VCaP (cell line): ENCODE results near the gene PAM.

Source experiments
- H3K27ac ChIP-seq: fragments of 450-650 bp; 2 replicates; pipeline ENCODE4 v1.5.1; 2017
- TF ChIP-seq, protein P1 (sequence below): fragments of 450-650 bp; conservative IDR thresholded peaks from 2 replicates; pipeline ENCODE4 v1.5.1; 2017; ENCODE audit warnings: mild to moderate bottlenecking, moderate library complexity

The PAM gene

DNA sequence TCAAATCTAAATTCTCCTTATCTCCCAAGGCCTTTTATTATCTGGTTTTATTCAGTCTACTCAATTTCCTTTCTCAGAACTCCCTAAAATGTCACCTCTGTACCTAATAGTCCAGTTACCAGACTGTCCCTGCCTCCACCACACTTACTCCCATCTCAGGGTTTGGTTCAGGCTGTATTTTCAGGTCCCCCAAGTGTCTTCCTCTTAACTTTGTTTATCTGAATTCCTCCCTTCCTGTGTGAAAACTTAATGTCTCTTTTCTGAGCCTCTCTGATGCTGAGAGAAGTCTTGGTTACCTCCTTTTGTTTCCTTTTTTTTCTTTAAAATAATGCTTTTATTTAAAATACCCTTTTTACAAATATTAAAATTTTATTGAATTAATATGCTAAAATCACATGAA is 133.4 kb downstream of the PAM start:
- TF ChIP-seq, protein P1, sequence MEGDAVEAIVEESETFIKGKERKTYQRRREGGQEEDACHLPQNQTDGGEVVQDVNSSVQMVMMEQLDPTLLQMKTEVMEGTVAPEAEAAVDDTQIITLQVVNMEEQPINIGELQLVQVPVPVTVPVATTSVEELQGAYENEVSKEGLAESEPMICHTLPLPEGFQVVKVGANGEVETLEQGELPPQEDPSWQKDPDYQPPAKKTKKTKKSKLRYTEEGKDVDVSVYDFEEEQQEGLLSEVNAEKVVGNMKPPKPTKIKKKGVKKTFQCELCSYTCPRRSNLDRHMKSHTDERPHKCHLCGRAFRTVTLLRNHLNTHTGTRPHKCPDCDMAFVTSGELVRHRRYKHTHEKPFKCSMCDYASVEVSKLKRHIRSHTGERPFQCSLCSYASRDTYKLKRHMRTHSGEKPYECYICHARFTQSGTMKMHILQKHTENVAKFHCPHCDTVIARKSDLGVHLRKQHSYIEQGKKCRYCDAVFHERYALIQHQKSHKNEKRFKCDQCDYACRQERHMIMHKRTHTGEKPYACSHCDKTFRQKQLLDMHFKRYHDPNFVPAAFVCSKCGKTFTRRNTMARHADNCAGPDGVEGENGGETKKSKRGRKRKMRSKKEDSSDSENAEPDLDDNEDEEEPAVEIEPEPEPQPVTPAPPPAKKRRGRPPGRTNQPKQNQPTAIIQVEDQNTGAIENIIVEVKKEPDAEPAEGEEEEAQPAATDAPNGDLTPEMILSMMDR: no peak
- no peak overlapping the region for H3K27ac ChIP-seq

- H3K27ac ChIP-seq: no peak overlapping the region
- TF ChIP-seq, protein P1: no peak
Measured at GRCh38 chr5:102889033-102889432, 133.9 kb downstream of the PAM start.

DNA sequence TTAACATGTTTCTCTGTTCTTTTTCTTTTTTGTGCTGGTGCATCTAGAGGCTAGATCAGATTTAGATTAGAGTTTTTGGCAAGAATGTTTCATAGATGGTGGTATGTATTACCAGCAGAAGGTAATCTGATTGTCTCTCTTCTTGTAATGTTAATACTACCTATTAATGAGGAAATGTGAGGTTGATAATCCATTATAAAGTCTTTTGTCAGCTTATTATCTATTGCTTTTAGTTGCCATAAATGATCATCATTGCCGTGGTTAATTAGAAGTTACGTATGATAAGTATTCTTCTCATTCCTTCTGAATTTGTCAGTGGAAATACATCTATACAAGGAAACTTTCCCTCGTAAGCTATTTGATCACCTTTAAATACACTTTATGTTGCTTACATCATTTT is 135.0 kb downstream of the PAM start:
- TF ChIP-seq, protein P1: no peak
- no peak overlapping the region for H3K27ac ChIP-seq

DNA sequence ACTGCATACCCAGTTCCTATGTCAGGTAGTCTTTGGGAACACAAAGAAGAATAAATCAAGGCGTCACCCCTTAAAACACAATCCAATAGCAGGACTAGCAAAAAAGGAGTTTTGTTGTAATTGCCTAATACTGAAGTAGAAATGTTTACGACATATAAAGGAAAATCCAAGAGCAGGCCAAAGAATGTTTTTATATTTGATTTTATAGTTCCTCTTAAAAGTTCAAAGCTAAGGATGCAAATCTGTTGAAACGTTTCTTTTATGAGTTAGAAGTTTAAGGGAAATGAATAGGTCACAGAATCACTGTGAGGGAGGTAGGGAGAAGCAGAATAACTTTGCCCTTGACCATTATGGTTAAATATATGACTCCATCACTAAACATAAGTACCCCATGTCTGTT is 136.1 kb downstream of the PAM start:
- TF ChIP-seq, protein P1: no peak

DNA sequence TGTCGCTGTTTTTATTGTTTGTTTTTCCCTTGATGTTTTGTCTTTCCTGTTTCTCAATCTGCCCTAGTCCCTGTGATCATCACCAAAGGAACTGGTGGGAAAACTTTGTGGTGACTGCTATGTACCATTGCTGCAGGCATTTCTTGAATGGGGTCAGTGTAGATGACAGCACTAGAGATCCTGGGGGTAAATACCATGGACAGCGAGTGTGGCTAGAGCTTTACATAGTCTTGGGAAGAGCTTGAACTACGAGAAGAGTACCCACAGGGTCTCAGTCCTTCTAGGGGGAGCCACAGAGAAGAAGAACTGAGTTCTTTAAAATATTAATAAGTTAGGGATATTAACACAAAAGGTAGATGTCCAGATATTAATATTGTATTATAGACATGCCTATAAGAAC is 138.8 kb downstream of the PAM start:
- no peak overlapping the region for H3K27ac ChIP-seq
- TF ChIP-seq, protein P1: no peak

More for the DNA sequence above, 136.1 kb downstream of the PAM start:
- no peak overlapping the region for H3K27ac ChIP-seq

DNA sequence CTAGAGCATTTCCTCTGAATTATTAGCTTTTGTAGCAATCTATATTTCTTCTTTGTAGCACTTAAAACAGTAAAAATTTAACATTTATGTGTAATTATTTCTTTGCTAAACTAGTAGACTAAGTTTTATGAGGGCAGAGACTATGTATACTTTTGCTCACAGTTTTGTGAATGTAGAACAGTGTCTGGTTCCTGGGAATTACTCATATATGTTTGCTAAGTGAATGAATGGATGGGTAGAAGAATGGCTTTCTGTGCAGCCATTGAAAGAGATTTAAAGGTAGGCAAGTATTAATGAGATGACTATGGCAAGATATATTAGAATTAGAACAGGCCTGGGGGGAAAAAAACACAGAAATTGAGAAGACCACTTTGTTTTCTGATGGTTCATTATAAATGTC is 140.1 kb downstream of the PAM start:
- TF ChIP-seq, protein P1: no peak
- H3K27ac ChIP-seq: no peak overlapping the region

DNA sequence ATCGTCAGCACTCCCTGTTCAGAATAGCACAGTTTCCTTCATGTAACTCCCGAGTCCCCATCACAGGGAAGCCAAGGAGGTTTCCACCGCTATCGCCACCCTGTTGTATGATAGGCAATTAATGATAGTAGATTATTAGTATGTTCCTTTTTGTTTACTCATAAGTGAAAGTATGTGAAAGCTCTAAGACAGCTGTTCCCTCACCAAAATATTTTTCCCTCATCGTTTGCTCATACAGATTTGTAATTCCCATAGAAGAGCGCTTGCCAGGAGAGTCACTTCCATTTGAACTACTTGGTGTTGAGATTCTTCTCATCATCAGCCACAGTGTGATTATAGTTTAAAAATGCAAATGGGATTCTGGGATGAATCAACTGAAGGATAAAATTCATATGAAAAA is 140.9 kb downstream of the PAM start:
- H3K27ac ChIP-seq: no peak overlapping the region
- TF ChIP-seq, protein P1: no peak
